Chondrocyte (in vitro differentiated cells): ENCODE data around the gene AMPH. TPM values are rescaled to one million over a fixed set of nuclear protein-coding genes. Genes with fewer than 3 reads are reported as not detected.

Source experiments
- DNase-seq: peaks from one replicate; pipeline ENCODE4 v3.0.0; 2021; ENCODE audit warnings: mixed read lengths, low spot score
- H3K27ac Mint-ChIP-seq: one replicate; pipeline ENCODE4 v1.8.0; 2021; ENCODE audit warnings: mild to moderate bottlenecking, moderate library complexity, mixed read lengths; ENCODE audit not compliant: unreplicated experiment
- H3K27me3 Mint-ChIP-seq: 2 replicates; pipeline ENCODE4 v1.8.0; 2021; ENCODE audit warnings: low read depth, mixed read lengths
- H3K36me3 Mint-ChIP-seq: 2 replicates; pipeline ENCODE4 v1.8.0; 2021; ENCODE audit warnings: low read depth, mixed read lengths
- H3K4me1 Mint-ChIP-seq: 2 replicates; pipeline ENCODE4 v1.8.0; 2021; ENCODE audit warnings: low read depth, mild to moderate bottlenecking, mixed read lengths
- H3K4me3 Mint-ChIP-seq: one replicate; pipeline ENCODE4 v1.8.0; 2021; ENCODE audit warnings: mild to moderate bottlenecking, moderate library complexity, mixed read lengths; ENCODE audit not compliant: unreplicated experiment
- H3K9me3 Mint-ChIP-seq: 2 replicates; pipeline ENCODE4 v1.8.0; 2021; ENCODE audit warnings: low read depth, mixed read lengths
- total RNA-seq: library from RNA; stranded (reverse); gene quantifications from 3 replicates; pipeline ENCODE4 v1.2.1, GENCODE V29; 2021
- TF ChIP-seq, protein P1 (sequence below): fragments of 200-600 bp; sonication (generic); IDR thresholded peaks from 2 replicates; pipeline ENCODE4 v1.5.0; 2021; ENCODE audit warnings: antibody characterized with exemption, mild to moderate bottlenecking, moderate library complexity

The AMPH gene
- total RNA-seq, 1 donor from 2014 or later = 2.3 TPM

GRCh38 chr7:38615665-38616064 is 15.5 kb downstream of the AMPH start:
- TF ChIP-seq, protein P1, sequence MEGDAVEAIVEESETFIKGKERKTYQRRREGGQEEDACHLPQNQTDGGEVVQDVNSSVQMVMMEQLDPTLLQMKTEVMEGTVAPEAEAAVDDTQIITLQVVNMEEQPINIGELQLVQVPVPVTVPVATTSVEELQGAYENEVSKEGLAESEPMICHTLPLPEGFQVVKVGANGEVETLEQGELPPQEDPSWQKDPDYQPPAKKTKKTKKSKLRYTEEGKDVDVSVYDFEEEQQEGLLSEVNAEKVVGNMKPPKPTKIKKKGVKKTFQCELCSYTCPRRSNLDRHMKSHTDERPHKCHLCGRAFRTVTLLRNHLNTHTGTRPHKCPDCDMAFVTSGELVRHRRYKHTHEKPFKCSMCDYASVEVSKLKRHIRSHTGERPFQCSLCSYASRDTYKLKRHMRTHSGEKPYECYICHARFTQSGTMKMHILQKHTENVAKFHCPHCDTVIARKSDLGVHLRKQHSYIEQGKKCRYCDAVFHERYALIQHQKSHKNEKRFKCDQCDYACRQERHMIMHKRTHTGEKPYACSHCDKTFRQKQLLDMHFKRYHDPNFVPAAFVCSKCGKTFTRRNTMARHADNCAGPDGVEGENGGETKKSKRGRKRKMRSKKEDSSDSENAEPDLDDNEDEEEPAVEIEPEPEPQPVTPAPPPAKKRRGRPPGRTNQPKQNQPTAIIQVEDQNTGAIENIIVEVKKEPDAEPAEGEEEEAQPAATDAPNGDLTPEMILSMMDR = no peak
- Mint-ChIP-seq H3K9me3 (no peaks in the 10 kb centered on the region), H3K4me1 (no peaks in the 10 kb centered on the region), H3K4me3 (no peak overlapping the region), H3K36me3 (no peaks in the 10 kb centered on the region), H3K27me3 (no peaks in the 10 kb centered on the region), H3K27ac (no peak overlapping the region)
- DNase-seq = no peak

DNA sequence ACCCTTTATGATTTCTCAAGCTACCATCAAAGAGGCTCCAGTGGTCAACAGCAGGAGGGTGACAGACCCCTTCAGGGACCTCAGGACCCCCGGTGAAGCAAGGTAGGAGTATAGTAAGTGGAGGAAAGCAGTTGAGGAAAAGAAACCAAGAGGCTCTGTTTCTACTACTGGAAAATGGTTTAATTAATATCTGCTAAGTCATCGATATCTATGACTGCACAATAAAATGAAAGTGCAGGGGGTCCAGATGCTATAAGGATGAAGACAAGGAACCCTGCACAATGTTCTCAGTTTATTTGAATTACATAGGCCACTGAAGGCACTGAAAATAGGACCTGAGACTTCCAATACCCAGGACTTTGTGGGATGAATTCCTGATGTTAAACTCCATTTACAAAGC is 23.7 kb downstream of the AMPH start:
- TF ChIP-seq, protein P1 = no peak
- no peak overlapping the region for H3K4me3 Mint-ChIP-seq
- H3K36me3 Mint-ChIP-seq = no peaks in the 10 kb centered on the region

DNA sequence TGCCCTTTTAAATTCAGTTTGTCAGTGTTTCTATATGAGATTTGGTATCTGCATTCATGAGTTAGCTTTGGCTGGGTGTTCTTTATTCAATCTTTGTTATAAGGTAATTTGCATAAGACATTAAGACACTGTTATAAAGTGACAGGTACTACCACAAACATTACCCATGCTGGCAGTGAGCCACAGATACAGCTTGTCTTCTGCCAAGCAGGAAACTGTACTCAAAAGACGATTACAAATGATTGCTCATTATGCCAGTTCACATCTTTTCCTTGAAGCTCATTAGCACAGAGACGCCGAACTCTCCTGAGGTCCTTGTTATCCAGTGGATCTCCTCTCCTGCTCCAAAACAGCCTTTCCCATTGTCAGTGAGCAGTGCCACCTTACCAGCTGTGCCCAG is 30.4 kb downstream of the AMPH start:
- TF ChIP-seq, protein P1 = no peak
- Mint-ChIP-seq H3K36me3 (no peaks in the 10 kb centered on the region), H3K4me3 (no peak overlapping the region), H3K27ac (no peak overlapping the region), H3K4me1 (peaks cover 3% of the 10 kb centered on the region), H3K27me3 (no peaks in the 10 kb centered on the region), H3K9me3 (no peaks in the 10 kb centered on the region)
- DNase-seq = no peak

More for the DNA sequence above, 23.7 kb downstream of the AMPH start:
- Mint-ChIP-seq H3K9me3 (no peaks in the 10 kb centered on the region), H3K27ac (no peak overlapping the region), H3K27me3 (no peaks in the 10 kb centered on the region), H3K4me1 (peaks cover 3% of the 10 kb centered on the region)
- DNase-seq = no peak

- H3K27ac Mint-ChIP-seq = no peak overlapping the region
- no peak overlapping the region for H3K4me3 Mint-ChIP-seq
- no peak for DNase-seq
- H3K9me3 Mint-ChIP-seq = peaks cover 3% of the 10 kb centered on the region
- TF ChIP-seq, protein P1 = no peak
- H3K4me1 Mint-ChIP-seq = no peaks in the 10 kb centered on the region
- no peaks in the 10 kb centered on the region for H3K27me3 Mint-ChIP-seq
- peaks cover 2% of the 10 kb centered on the region for H3K36me3 Mint-ChIP-seq
These were observed 36.2 kb downstream of the AMPH start for GRCh38 chr7:38594949-38595348.

DNA sequence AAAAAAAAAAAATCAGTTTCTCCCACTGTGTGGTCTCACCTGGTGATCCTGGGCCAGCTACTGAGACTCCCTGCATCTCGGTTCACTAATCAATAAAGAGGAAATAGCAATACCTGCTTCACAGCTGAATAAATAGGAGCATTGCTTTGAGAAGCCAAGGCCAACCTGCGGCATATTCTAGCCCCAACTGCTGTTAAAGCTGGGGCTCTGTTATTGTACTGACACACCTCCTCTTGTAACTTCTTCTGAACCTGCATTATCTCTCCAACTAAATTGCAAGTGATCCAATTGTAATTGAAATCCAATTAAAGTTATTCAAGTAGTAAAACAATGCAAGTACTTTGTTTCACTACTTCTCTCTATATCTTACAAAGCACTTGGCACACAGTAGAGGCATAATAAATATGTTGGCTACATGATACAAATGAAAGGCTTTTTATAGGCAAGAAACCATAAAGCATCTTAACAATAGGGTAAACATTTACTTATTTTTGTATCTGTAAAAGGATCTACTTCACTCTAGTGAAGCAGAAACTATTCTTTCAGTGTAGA is 38.4 kb downstream of the AMPH start:
- no peaks in the 10 kb centered on the region for H3K27me3 Mint-ChIP-seq
- no peak overlapping the region for H3K27ac Mint-ChIP-seq
- H3K4me3 Mint-ChIP-seq = no peak overlapping the region
- peaks cover 3% of the 10 kb centered on the region for H3K9me3 Mint-ChIP-seq
- no peak for DNase-seq
- TF ChIP-seq, protein P1 = no peak
- H3K36me3 Mint-ChIP-seq = peaks cover 2% of the 10 kb centered on the region
- no peaks in the 10 kb centered on the region for H3K4me1 Mint-ChIP-seq
